ENCODE data around the gene SMIM35. TPM values are rescaled to one million over a fixed set of nuclear protein-coding genes. Genes with fewer than 3 reads are reported as not detected.

SMIM35 gene
- total RNA-seq, 4 donors from 2014 or later, result not detected

DNA sequence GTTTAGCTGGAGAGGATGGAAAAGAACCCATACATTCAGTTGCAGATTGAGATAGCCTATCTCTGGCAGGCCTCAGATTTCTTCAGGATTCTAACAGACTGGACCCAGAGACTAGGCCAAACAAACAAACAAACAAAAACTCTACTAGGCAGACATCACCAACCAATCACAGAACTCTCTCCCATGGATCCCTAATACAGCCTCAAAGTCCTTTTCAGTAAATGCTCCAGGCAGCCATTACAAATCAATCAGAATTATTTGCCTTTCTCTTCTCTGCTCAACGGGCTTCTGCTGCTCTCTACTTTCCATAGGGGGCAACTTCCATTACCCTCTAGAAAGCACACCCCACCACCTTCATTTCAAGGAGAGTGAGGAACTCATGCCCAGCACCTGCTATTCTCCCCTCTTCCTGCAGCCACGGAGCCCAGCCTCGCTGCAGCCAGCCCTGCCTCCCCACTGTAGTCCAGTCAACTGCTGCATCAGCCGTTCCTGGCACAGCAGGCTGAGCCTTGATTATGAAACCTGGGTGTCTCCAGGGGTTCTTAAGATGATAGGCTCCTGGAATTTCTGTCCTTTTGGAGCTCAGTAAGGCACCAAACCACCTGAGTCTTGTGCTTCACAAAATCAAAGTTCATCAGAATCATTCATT, 19.0 kb upstream of the SMIM35 start:
- H3K4me3 ChIP-seq, result no peak overlapping the region
- H3K9me3 ChIP-seq, result no peaks in the 10 kb centered on the region
- intact Hi-C loops (cut with DNase I; ENCODE audit: low total_unique reads) (no loop called here), in situ Hi-C loops (cut with MboI; ENCODE audit: low sequenced_read_pairs in 4 of 4) (no loop called here)
- H3K4me1 ChIP-seq, result peaks cover 4 to 22% of the 10 kb centered on the region in 2 donors
- ATAC-seq, result no peak
- DNase-seq, result no peak
- H3K27ac ChIP-seq, result no peak overlapping the region
- TF ChIP-seq POLR2A (IDR thresholded peaks at IDR 0.05), result no peak
- TF ChIP-seq, protein P1, sequence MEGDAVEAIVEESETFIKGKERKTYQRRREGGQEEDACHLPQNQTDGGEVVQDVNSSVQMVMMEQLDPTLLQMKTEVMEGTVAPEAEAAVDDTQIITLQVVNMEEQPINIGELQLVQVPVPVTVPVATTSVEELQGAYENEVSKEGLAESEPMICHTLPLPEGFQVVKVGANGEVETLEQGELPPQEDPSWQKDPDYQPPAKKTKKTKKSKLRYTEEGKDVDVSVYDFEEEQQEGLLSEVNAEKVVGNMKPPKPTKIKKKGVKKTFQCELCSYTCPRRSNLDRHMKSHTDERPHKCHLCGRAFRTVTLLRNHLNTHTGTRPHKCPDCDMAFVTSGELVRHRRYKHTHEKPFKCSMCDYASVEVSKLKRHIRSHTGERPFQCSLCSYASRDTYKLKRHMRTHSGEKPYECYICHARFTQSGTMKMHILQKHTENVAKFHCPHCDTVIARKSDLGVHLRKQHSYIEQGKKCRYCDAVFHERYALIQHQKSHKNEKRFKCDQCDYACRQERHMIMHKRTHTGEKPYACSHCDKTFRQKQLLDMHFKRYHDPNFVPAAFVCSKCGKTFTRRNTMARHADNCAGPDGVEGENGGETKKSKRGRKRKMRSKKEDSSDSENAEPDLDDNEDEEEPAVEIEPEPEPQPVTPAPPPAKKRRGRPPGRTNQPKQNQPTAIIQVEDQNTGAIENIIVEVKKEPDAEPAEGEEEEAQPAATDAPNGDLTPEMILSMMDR (IDR thresholded peaks at IDR 0.05 in 4 of 5, conservative IDR thresholded peaks at IDR 0.05 in 1 of 5), result no peak
- no peaks in the 10 kb centered on the region for H3K36me3 ChIP-seq
- no peaks in the 10 kb centered on the region for H3K27me3 ChIP-seq

DNA sequence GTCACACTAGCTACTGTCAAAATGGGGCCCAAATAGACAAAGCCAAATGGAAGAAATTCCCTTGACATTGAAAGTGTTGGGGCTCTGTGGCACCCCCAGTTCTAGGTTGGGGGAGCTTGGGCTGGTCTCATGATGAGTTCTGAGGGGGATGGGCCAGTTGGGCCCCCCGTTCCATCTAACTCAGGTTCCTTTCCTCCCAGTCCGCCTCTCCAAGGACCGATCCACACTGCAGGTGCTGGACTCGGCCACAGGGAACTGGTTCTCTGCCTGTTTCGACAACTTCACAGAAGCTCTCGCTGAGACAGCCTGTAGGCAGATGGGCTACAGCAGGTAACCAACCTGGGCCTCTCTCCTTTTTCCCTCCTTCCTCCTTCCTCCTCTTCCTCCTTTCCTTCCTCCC, 17.7 kb upstream of the SMIM35 start:
- no peak for TF ChIP-seq POLR2A (IDR thresholded peaks at IDR 0.05)
- TF ChIP-seq, protein P1 (IDR thresholded peaks at IDR 0.05 in 4 of 5, conservative IDR thresholded peaks at IDR 0.05 in 1 of 5), result no peak
- DNase-seq (no peak), ATAC-seq (no peak)
- no peaks in the 10 kb centered on the region for H3K9me3 ChIP-seq
- intact Hi-C loops (cut with DNase I; ENCODE audit: low total_unique reads) (no loop called here), in situ Hi-C loops (cut with MboI; ENCODE audit: low sequenced_read_pairs in 4 of 4) (no loop called here)
- H3K27ac ChIP-seq, result no peak overlapping the region
- no peaks in the 10 kb centered on the region for H3K36me3 ChIP-seq
- peaks cover 13 to 24% of the 10 kb centered on the region in 2 donors for H3K4me1 ChIP-seq
- no peak overlapping the region for H3K4me3 ChIP-seq
- no peaks in the 10 kb centered on the region for H3K27me3 ChIP-seq

DNA sequence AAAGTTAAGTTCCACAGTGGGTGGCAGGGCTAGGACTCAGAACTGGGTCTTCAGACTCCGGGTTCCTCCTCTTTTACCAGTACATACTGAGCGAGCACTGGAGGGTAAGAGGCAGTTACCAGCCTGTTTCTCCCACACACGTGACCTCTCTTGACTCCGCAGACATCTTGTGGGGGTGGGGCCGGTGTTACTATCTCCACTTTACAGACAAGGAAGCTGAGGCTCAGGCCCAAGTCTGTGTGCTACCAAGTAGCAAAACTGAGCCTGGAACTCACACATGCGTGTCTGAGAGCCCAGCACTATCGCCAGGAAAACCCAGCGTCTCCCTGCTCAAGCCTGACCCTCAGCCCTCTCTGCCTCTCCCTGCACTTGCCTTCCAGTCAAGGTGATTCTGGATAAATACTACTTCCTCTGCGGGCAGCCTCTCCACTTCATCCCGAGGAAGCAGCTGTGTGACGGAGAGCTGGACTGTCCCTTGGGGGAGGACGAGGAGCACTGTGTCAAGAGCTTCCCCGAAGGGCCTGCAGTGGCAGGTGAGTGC, 16.0 kb upstream of the SMIM35 start:
- H3K27me3 ChIP-seq, result no peaks in the 10 kb centered on the region
- DNase-seq (no peak), ATAC-seq (no peak)
- no peak overlapping the region for H3K27ac ChIP-seq
- no peaks in the 10 kb centered on the region for H3K36me3 ChIP-seq
- H3K4me3 ChIP-seq, result no peak overlapping the region
- TF ChIP-seq POLR2A (IDR thresholded peaks at IDR 0.05), result no peak
- TF ChIP-seq, protein P1 (IDR thresholded peaks at IDR 0.05 in 4 of 5, conservative IDR thresholded peaks at IDR 0.05 in 1 of 5), result no peak
- H3K4me1 ChIP-seq, result peaks cover 13 to 24% of the 10 kb centered on the region in 2 donors
- H3K9me3 ChIP-seq, result no peaks in the 10 kb centered on the region
- intact Hi-C loops (cut with DNase I; ENCODE audit: low total_unique reads), result no loop called here
- in situ Hi-C loops (cut with MboI; ENCODE audit: low sequenced_read_pairs in 4 of 4), result no loop called here

DNA sequence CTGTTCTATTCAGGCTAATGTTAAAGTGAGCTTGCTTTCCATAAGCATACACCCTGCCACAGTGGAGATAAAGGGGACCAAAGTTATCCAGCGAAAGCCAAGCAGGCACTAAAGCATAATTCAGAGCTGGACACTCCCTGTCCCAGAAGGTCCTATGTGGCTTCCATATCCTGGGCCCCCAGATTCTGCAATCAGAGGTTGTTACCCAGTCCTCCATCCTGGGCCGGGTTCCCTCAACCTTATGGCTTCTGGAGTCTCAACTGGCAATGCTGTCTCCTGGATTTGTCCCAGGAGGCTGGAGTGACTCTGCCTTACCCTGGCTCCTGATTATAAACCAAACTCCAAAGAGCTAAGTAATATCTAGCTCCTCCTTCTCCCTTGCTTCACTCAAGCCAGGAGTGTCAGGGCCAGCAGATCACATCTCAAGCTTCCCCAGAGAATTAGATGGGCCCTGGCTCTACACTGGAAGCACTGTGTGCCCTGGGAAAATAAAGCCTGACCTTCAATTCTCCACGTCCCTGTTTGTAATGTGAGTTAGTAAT, 14.0 kb upstream of the SMIM35 start:
- in situ Hi-C loops (cut with MboI; ENCODE audit: low sequenced_read_pairs in 4 of 4), result no loop called here
- Histone ChIP-seq H3K27ac (peak overlapping the region in 3 of 4 donors; percentile 3 to 71 (median 9)), H3K4me1 (peaks cover 13 to 24% of the 10 kb centered on the region in 2 donors), H3K27me3 (no peaks in the 10 kb centered on the region), H3K36me3 (no peaks in the 10 kb centered on the region), H3K4me3 (no peak overlapping the region), H3K9me3 (no peaks in the 10 kb centered on the region)
- intact Hi-C loops (cut with DNase I; ENCODE audit: low total_unique reads), result no loop called here
- peak in 1 of 2 donors; percentile 35 for DNase-seq
- TF ChIP-seq, protein P1 (IDR thresholded peaks at IDR 0.05 in 4 of 5, conservative IDR thresholded peaks at IDR 0.05 in 1 of 5), result no peak
- TF ChIP-seq POLR2A (IDR thresholded peaks at IDR 0.05), result no peak
- peak; percentile 78 to 84 for ATAC-seq

Measured in gastrocnemius medialis (tissue), 4 donors.